Thoracic aorta (tissue), 2 donors: ENCODE measurements around the gene FLNC. TPM values are rescaled to one million over a fixed set of nuclear protein-coding genes. Genes with fewer than 3 reads are reported as not detected.

Experiments used
- ATAC-seq: fragments of 150-250 bp; one replicate; pipeline ENCODE4 v1.8.0; 2017; ENCODE audit warnings: low read depth; ENCODE audit not compliant: insufficient number of reproducible peaks, low FRiP score
- DNase-seq: peaks from one replicate; pipeline ENCODE4 v3.0.0-alpha.2; 2020; ENCODE audit warnings: low spot score
- H3K27ac ChIP-seq, 2 donors: fragments of 200-600 bp; sonication (generic); 1 replicate in 1 of 2; 2 replicates in 1 of 2; pipeline ENCODE4 v1.5.1; 2016; ENCODE audit warnings: mild to moderate bottlenecking in 2 of 2, moderate library complexity in 2 of 2
- H3K27me3 ChIP-seq: fragments of 200-600 bp; sonication (generic); replicated peaks from 2 replicates; pipeline ENCODE4 v1.6.0; 2016; ENCODE audit warnings: mild to moderate bottlenecking; ENCODE audit not compliant: insufficient read depth
- H3K36me3 ChIP-seq: fragments of 200-600 bp; sonication (generic); one replicate; pipeline ENCODE4 v1.5.1; 2016
- H3K4me1 ChIP-seq, 2 donors: fragments of 200-600 bp; sonication (generic); 1 replicate in 1 of 2; 2 replicates in 1 of 2; pipeline versions ENCODE4 v1.5.1 to v1.6.0; 2016; ENCODE audit warnings: low read depth in 2 of 2, mild to moderate bottlenecking in 1 of 2; ENCODE audit not compliant: control insufficient read depth in 1 of 2
- H3K4me3 ChIP-seq: fragments of 200-600 bp; sonication (generic); 2 replicates; pipeline ENCODE4 v1.5.1; 2016; ENCODE audit warnings: mild to moderate bottlenecking
- H3K9me3 ChIP-seq: fragments of 200-600 bp; sonication (generic); 2 replicates; pipeline ENCODE4 v1.5.1; 2016
- CTCF ChIP-seq: fragments of 200-600 bp; sonication (generic); IDR thresholded peaks from one replicate; pipeline ENCODE4 v1.5.1; 2019; ENCODE audit warnings: antibody characterized with exemption
- total RNA-seq, 2 donors: library from RNA; depleted of rRNA; stranded (reverse); fragments of >200 nt; gene quantifications; one replicate each; pipeline versions ENCODE4 v1.1.0 to v1.2.3, GENCODE V29; 2016

FLNC gene
- total RNA-seq, 2 donors from 2014 or later = 157 to 273 TPM

DNA sequence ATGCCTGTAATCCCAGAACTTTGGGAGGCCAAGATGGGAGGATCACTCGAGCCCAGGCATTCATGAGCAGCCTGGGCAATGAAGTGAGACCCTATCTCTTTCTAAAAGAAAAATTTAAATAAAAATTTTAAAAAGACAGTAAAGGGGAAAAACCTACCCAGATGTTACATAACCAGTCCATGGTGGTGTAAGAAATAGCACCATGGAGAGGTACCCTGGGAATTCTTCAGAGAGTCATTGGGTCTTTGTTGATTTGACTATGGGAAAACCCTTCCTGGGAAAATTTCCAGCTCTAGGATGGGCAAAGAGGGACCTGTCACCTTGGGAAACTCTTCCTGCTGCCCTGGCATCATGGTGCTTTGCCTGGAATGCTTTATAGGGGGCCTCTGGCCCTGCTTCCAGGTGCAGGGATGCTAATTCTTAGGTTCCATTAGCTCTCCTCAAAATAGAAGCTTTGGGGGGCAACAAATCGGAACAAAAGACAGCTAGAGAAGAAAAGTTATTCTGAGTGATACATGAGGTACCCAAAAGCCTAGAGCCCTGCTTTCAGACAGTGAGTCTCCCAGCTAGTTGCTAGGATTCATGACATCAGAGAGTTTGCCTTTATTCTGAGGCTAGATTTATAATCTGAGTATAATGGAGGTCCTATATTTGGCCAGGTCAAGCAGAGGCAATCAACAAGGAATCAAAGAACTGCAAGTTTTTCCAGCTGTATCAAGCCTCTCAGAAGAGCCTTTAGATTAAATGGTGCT lies 28.4 kb upstream of the FLNC start:
- no peak for DNase-seq

DNA sequence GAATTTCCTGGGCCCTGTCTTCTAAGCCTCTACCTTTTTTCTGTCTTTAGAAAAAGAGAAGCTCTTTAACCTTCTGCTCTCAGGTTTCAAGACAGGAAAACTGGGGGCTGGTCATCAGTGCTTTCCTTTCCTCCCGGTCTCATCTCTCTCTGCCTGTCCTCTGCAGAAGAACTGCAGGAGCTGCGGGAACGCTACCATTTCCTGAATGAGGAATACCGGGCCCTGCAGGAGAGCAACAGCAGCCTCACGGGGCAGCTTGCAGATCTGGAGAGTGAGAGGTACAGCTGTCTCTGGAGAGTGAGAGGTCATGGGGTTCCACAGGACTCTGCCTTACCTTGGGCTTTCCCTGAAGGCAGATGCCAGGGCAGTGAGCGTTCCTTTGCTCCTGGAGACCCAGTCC lies 25.7 kb upstream of the FLNC start:
- Histone ChIP-seq H3K27ac (no peak overlapping the region), H3K4me3 (no peak overlapping the region), H3K4me1 (peaks cover 0 to 8% of the 10 kb centered on the region in 2 donors), H3K27me3 (no peaks in the 10 kb centered on the region), H3K9me3 (no peaks in the 10 kb centered on the region), H3K36me3 (peaks cover 7% of the 10 kb centered on the region)
- ATAC-seq (no peak), DNase-seq (no peak)
- TF ChIP-seq CTCF = no peak

More for the DNA sequence above, 28.4 kb upstream of the FLNC start:
- H3K27me3 ChIP-seq = no peaks in the 10 kb centered on the region
- H3K4me3 ChIP-seq = no peak overlapping the region
- TF ChIP-seq CTCF = no peak
- peaks cover 7% of the 10 kb centered on the region for H3K36me3 ChIP-seq
- no peaks in the 10 kb centered on the region for H3K9me3 ChIP-seq
- H3K27ac ChIP-seq = no peak overlapping the region
- H3K4me1 ChIP-seq = peaks cover 0 to 8% of the 10 kb centered on the region in 2 donors
- no peak for ATAC-seq

- Histone ChIP-seq H3K27me3 (no peaks in the 10 kb centered on the region), H3K27ac (no peak overlapping the region), H3K36me3 (peaks cover 10% of the 10 kb centered on the region), H3K4me3 (no peak overlapping the region), H3K4me1 (peaks cover 0 to 8% of the 10 kb centered on the region in 2 donors), H3K9me3 (no peaks in the 10 kb centered on the region)
- ATAC-seq (no peak), DNase-seq (no peak)
- no peak for TF ChIP-seq CTCF
Observed at GRCh38 chr7:128805225-128805624, 25.0 kb upstream of the FLNC start.

GRCh38 chr7:128807191-128807590 lies 23.0 kb upstream of the FLNC start:
- TF ChIP-seq CTCF = no peak
- peaks cover 12% of the 10 kb centered on the region for H3K36me3 ChIP-seq
- no peaks in the 10 kb centered on the region for H3K9me3 ChIP-seq
- ATAC-seq = no peak
- H3K27me3 ChIP-seq = no peaks in the 10 kb centered on the region
- DNase-seq = no peak
- no peak overlapping the region for H3K27ac ChIP-seq
- peaks cover 0 to 7% of the 10 kb centered on the region in 2 donors for H3K4me1 ChIP-seq
- H3K4me3 ChIP-seq = no peak overlapping the region

- TF ChIP-seq CTCF = no peak
- DNase-seq (no peak), ATAC-seq (no peak)
- Histone ChIP-seq H3K9me3 (no peaks in the 10 kb centered on the region), H3K4me1 (no peaks in the 10 kb centered on the region), H3K36me3 (peaks cover 12% of the 10 kb centered on the region), H3K4me3 (no peak overlapping the region), H3K27ac (no peak overlapping the region), H3K27me3 (no peaks in the 10 kb centered on the region)
Observed at GRCh38 chr7:128809363-128809762, 20.8 kb upstream of the FLNC start.
